IMR-90 (cell line): ENCODE data around the gene TEX35. TPM values are rescaled to one million over a fixed set of nuclear protein-coding genes. Genes with fewer than 3 reads are reported as not detected.

ENCODE experiments used
- ATAC-seq: fragments of 200-7000 bp; cut with Tn5 transposase; 2 replicates; pipeline ENCODE4 v1.9.1; 2020; ENCODE audit warnings: low read depth, mild to moderate bottlenecking, moderate library complexity
- Bru-seq: library from RNA; stranded (reverse); fragments of 400-500 nt; gene quantifications from one replicate; lab custom pipeline; 2021; lab: Mats Ljungman, UMichigan
- BruChase-seq, 2 experiments: library from RNA; stranded (reverse); fragments of 400-500 nt; gene quantifications; one replicate each; lab custom pipeline; 2021; lab: Mats Ljungman, UMichigan
- BruUV-seq: library from RNA; stranded (reverse); fragments of 400-500 nt; replicated peaks from 2 replicates; lab custom pipeline; 2021; lab: Mats Ljungman, UMichigan
- CTCF ChIA-PET: fragments of 300-600 bp; formaldehyde crosslinking; extraction: SDS; loops from one replicate; lab custom pipeline; 2021; ENCODE audit warnings: antibody characterized with exemption; lab: Yijun Ruan, JAX
- POLR2A ChIA-PET: fragments of 300-600 bp; sonication (Branson Sonifier 250); formaldehyde crosslinking; loops from one replicate; lab custom pipeline; 2022; ENCODE audit warnings: antibody characterized with exemption; ENCODE audit not compliant: unreplicated experiment; lab: Charles Lee
- DNase-seq: peaks from one replicate; pipeline ENCODE4 v3.0.0; 2013
- H2AFZ ChIP-seq: replicated peaks from 2 replicates; pipeline ENCODE3; 2013; ENCODE audit warnings: low read length, mild to moderate bottlenecking; ENCODE audit not compliant: poor library complexity
- H2AK5ac ChIP-seq: 2 replicates; pipeline ENCODE4 v1.6.1; 2013; ENCODE audit warnings: low read depth, low read length, inconsistent platforms
- H2AK9ac ChIP-seq: replicated peaks from 2 replicates; pipeline ENCODE3; 2013; ENCODE audit warnings: mild to moderate bottlenecking, low read depth, low read length, moderate library complexity; ENCODE audit not compliant: poor library complexity
- H2BK120ac ChIP-seq: 2 replicates; pipeline ENCODE4 v1.6.1; 2013; ENCODE audit warnings: low read depth, low read length, inconsistent platforms
- H2BK15ac ChIP-seq: 3 replicates; pipeline ENCODE4 v1.6.1; 2013; ENCODE audit warnings: low read depth, low read length, inconsistent platforms
- H2BK20ac ChIP-seq: 2 replicates; pipeline ENCODE4 v1.6.1; 2013; ENCODE audit warnings: low read depth, mild to moderate bottlenecking, inconsistent platforms, low read length, moderate library complexity
- H2BK5ac ChIP-seq: 2 replicates; pipeline ENCODE4 v1.6.1; 2013; ENCODE audit warnings: mild to moderate bottlenecking, low read depth, low read length, inconsistent platforms; ENCODE audit not compliant: poor library complexity, severe bottlenecking
- H3K14ac ChIP-seq: replicated peaks from 2 replicates; pipeline ENCODE4 v1.6.1; 2013; ENCODE audit warnings: low read depth, low read length, inconsistent platforms
- H3K18ac ChIP-seq: 2 replicates; pipeline ENCODE4 v1.6.1; 2013; ENCODE audit warnings: low read depth, low read length, control low read depth
- H3K23ac ChIP-seq: 2 replicates; pipeline ENCODE4 v1.6.1; 2013; ENCODE audit warnings: low read depth, low read length, inconsistent platforms
- H3K27ac ChIP-seq: 2 replicates; pipeline ENCODE4 v1.5.1; 2013; ENCODE audit warnings: mild to moderate bottlenecking, control low read depth, low read length; ENCODE audit not compliant: insufficient read depth
- H3K27me3 ChIP-seq: 2 replicates; pipeline ENCODE4 v1.6.1; 2013; ENCODE audit warnings: low read length; ENCODE audit not compliant: control insufficient read depth, insufficient read depth
- H3K36me3 ChIP-seq: 2 replicates; pipeline ENCODE4 v1.6.1; 2013; ENCODE audit warnings: low read length, mixed read lengths; ENCODE audit not compliant: control insufficient read depth, insufficient read depth
- H3K4ac ChIP-seq: 2 replicates; pipeline ENCODE4 v1.6.1; 2013; ENCODE audit warnings: low read depth, low read length, inconsistent platforms
- H3K4me1 ChIP-seq: 2 replicates; pipeline ENCODE4 v1.6.1; 2013; ENCODE audit warnings: low read length, mixed read lengths; ENCODE audit not compliant: control insufficient read depth, insufficient read depth
- H3K4me2 ChIP-seq: 2 replicates; pipeline ENCODE4 v1.6.1; 2013; ENCODE audit warnings: low read depth, mild to moderate bottlenecking, control low read depth, low read length, moderate library complexity
- H3K4me3 ChIP-seq: 2 replicates; pipeline ENCODE4 v1.5.1; 2013; ENCODE audit warnings: low read depth, mild to moderate bottlenecking, control low read depth, low read length, moderate library complexity; ENCODE audit not compliant: insufficient read depth
- H3K56ac ChIP-seq: 2 replicates; pipeline ENCODE4 v1.6.1; 2013; ENCODE audit warnings: low read length, inconsistent platforms; ENCODE audit not compliant: insufficient read depth; ENCODE audit errors: extremely low read depth
- H3K79me1 ChIP-seq, 2 experiments: 2 replicates each; pipeline ENCODE4 v1.6.1; 2013; ENCODE audit warnings: low read length in 2 of 2, inconsistent platforms in 1 of 2, low read depth in 1 of 2
- H3K9ac ChIP-seq: 2 replicates; pipeline ENCODE4 v1.6.1; 2013; ENCODE audit warnings: low read depth, low read length, control low read depth
- H3K9me1 ChIP-seq: 2 replicates; pipeline ENCODE4 v1.6.1; 2013; ENCODE audit warnings: low read length, inconsistent platforms; ENCODE audit not compliant: insufficient read depth
- H3K9me3 ChIP-seq: 2 replicates; pipeline ENCODE4 v1.6.1; 2013; ENCODE audit warnings: low read length; ENCODE audit not compliant: control insufficient read depth, insufficient read depth
- H4K20me1 ChIP-seq: 2 replicates; pipeline ENCODE4 v1.6.1; 2013; ENCODE audit warnings: low read length, inconsistent platforms; ENCODE audit not compliant: insufficient read depth
- H4K5ac ChIP-seq: 2 replicates; pipeline ENCODE4 v1.6.1; 2013; ENCODE audit warnings: mild to moderate bottlenecking, low read depth, low read length, control low read depth
- H4K8ac ChIP-seq, 2 experiments: 2 replicates each; pipeline ENCODE4 v1.6.1; 2013; ENCODE audit warnings: low read depth in 2 of 2, low read length in 2 of 2, control low read depth in 1 of 2, inconsistent platforms in 1 of 2
- H4K91ac ChIP-seq: 2 replicates; pipeline ENCODE4 v1.6.1; 2013; ENCODE audit warnings: low read depth, low read length, inconsistent platforms; ENCODE audit not compliant: insufficient read depth
- BHLHE40 ChIP-seq: fragments of 150-350 bp; IDR thresholded peaks from 2 replicates; pipeline ENCODE4 v1.6.1; 2016; ENCODE audit warnings: mild to moderate bottlenecking, low read depth, low read length
- CEBPB ChIP-seq: IDR thresholded peaks from 2 replicates; pipeline ENCODE4 v1.6.1; 2012; ENCODE audit warnings: low read depth, low read length, improper control_type of control experiment
- CHD1 ChIP-seq: IDR thresholded peaks from 2 replicates; pipeline ENCODE4 v1.6.1; 2012; ENCODE audit warnings: low read depth, low read length, improper control_type of control experiment
- MAFK ChIP-seq: IDR thresholded peaks from 2 replicates; pipeline ENCODE4 v1.6.1; 2012; ENCODE audit warnings: low read depth, low read length, improper control_type of control experiment
- MAZ ChIP-seq: IDR thresholded peaks from 2 replicates; pipeline ENCODE4 v1.6.1; 2012; ENCODE audit warnings: low read depth, mild to moderate bottlenecking, low read length, improper control_type of control experiment, moderate library complexity, borderline replicate concordance
- MXI1 ChIP-seq: IDR thresholded peaks from 2 replicates; pipeline ENCODE4 v1.6.1; 2012; ENCODE audit warnings: low read depth, mild to moderate bottlenecking, low read length, moderate library complexity, borderline replicate concordance
- NFE2L2 ChIP-seq: fragments of 150-350 bp; IDR thresholded peaks from 2 replicates; pipeline ENCODE4 v1.6.1; 2016; ENCODE audit warnings: low read depth, mild to moderate bottlenecking, low read length
- POLR2A ChIP-seq: IDR thresholded peaks from 2 replicates; pipeline ENCODE4 v1.6.1; 2012; ENCODE audit warnings: mild to moderate bottlenecking, low read depth, low read length
- RAD21 ChIP-seq: IDR thresholded peaks from 2 replicates; pipeline ENCODE4 v1.6.1; 2012; ENCODE audit warnings: low read length, improper control_type of control experiment
- RFX5 ChIP-seq: IDR thresholded peaks from 2 replicates; pipeline ENCODE4 v1.8.0; 2012; ENCODE audit warnings: low read depth, mild to moderate bottlenecking, low read length, moderate library complexity
- WGBS, 2 experiments: methylation state at CpG; one replicate each; pipeline versions ENCODE4 v1.1.5 to v1.1.7; 2013; ENCODE audit warnings: missing lambda C conversion rate in 2 of 2; ENCODE audit not compliant: insufficient read length in 1 of 2; ENCODE audit errors: extremely low coverage in 2 of 2; 5-methylcytosine and 5-hydroxymethylcytosine counted together
- dilution Hi-C: fragments of 300-500 bp; cut with HindIII; formaldehyde crosslinking; loops from one replicate; pipeline ENCODE4 v1.14.3; 2018; ENCODE audit warnings: low sequenced_read_pairs; ENCODE audit not compliant: unreplicated experiment
- in situ Hi-C: fragments of 300-500 bp; cut with MboI; formaldehyde crosslinking; loops from 3 replicates; pipeline ENCODE4 v1.14.3; 2019; ENCODE audit warnings: low sequenced_read_pairs, inconsistent platforms, mixed read lengths
- intact Hi-C: fragments of 100-400 bp; cut with micrococcal nuclease; formaldehyde crosslinking; loops from 2 replicates; pipeline ENCODE4 v1.10.0; 2022
- long read RNA-seq: library from polyadenylated mRNA; unstranded; transcript quantifications from one replicate; pipeline ENCODE4 v2.0.0, GENCODE V29; 2021; ENCODE audit not compliant: unreplicated experiment
- polyA plus RNA-seq, 3 experiments: library from polyadenylated mRNA; depleted of rRNA; stranded (reverse); fragments of >200 nt; gene quantifications; 2 replicates each; pipeline ENCODE4 v1.2.3, GENCODE V29; 2012; ENCODE audit warnings: low replicate concordance in 1 of 3
- total RNA-seq: library from RNA; depleted of rRNA; stranded (reverse); fragments of >200 nt; gene quantifications from 2 replicates; pipeline ENCODE4 v1.2.3, GENCODE V29; 2012; rRNA removed
- TF ChIP-seq, protein P1 (sequence below): fragments of 150-350 bp; IDR thresholded peaks from 2 replicates; pipeline ENCODE4 v1.6.1; 2017; ENCODE audit warnings: mild to moderate bottlenecking, antibody characterized with exemption, low read length, low read depth
- TF ChIP-seq, protein P2 (sequence below): fragments of 150-350 bp; IDR thresholded peaks from 2 replicates; pipeline ENCODE4 v1.6.1; 2016; ENCODE audit warnings: low read depth, mild to moderate bottlenecking, low read length, moderate library complexity, borderline replicate concordance
- TF ChIP-seq, protein P3 (sequence below): conservative IDR thresholded peaks from 2 replicates; pipeline ENCODE4 v1.5.1; 2012; ENCODE audit warnings: mild to moderate bottlenecking, low read depth, low read length, improper control_type of control experiment

Gene TEX35
- total RNA-seq (not detected in 2 replicates), polyA plus RNA-seq (2012; rRNA removed) (0.05 TPM in 1 of 2 replicates, not detected in the other), Bru-seq, nascent RNA (not detected), BruChase-seq, experiment 1, labeled RNA remaining after a 6-hour chase (percentile 7 among the genes with signal in this experiment), BruChase-seq, experiment 2, labeled RNA remaining after a 2-hour chase (not detected)
- 0.04 TPM in 1 of 2 replicates, not detected in the other for polyA plus RNA-seq (2012; cell fraction: cytosol; rRNA removed)
- polyA plus RNA-seq (2012; cell fraction: nucleus; rRNA removed; ENCODE audit: low replicate concordance): 0.11 and 0.16 TPM in 2 replicates
- long read RNA-seq: 0 reads

DNA sequence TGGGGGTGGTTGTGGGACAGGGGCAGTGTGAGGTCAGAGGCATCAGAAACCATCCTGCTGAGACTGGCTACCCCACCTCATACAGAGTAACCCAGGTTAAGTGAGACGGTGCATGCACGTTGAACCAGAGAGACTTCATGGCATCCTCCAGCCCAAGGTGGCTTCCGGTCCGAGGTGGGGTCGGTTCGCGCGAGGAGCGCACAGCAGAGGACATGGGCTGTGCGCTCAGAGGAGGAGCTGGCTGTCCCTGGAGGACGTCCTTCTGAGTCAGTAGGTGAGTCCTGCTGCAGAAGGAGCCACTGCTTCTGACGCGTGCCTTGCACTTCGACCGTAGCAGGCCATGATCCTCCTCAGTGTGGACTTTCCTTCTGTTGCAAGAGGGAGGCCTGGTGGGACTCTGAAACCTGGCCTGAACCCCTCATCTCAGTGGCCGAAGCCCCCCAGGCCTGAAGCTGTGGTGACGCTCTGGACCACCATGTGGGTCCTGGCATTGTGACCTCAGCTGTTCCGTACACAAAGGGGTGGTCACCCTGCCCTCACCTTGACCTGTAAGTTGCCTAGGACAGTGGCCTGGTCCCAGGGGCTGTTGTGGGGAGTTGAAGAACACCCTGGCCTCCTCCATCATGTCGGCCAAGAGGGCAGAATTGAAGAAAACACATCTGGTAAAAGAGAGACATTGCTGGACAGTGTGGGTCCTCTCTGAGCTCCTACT is at the start of gene TEX35:
TSS of gene TEX35 (plus strand) at position 544 of the 712 bp plus-strand sequence. CDS start at position 624, 80 bp downstream.
- WGBS, 2 experiments: 94% methylated on average over 13 of the region's 19 CpGs; no CpG with 5 or more reads in 1 of the 2 experiments
- TF ChIP-seq, protein P1, sequence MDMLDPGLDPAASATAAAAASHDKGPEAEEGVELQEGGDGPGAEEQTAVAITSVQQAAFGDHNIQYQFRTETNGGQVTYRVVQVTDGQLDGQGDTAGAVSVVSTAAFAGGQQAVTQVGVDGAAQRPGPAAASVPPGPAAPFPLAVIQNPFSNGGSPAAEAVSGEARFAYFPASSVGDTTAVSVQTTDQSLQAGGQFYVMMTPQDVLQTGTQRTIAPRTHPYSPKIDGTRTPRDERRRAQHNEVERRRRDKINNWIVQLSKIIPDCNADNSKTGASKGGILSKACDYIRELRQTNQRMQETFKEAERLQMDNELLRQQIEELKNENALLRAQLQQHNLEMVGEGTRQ: no peak
- TF ChIP-seq, protein P2, sequence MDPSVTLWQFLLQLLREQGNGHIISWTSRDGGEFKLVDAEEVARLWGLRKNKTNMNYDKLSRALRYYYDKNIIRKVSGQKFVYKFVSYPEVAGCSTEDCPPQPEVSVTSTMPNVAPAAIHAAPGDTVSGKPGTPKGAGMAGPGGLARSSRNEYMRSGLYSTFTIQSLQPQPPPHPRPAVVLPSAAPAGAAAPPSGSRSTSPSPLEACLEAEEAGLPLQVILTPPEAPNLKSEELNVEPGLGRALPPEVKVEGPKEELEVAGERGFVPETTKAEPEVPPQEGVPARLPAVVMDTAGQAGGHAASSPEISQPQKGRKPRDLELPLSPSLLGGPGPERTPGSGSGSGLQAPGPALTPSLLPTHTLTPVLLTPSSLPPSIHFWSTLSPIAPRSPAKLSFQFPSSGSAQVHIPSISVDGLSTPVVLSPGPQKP: no peak
- TF ChIP-seq MAFK (no peak), BHLHE40 (no peak), RAD21 (no peak), RFX5 (no peak), POLR2A (no peak), MAZ (no peak), CHD1 (no peak), CEBPB (no peak), MXI1 (no peak), NFE2L2 (no peak)
- TF ChIP-seq, protein P3, sequence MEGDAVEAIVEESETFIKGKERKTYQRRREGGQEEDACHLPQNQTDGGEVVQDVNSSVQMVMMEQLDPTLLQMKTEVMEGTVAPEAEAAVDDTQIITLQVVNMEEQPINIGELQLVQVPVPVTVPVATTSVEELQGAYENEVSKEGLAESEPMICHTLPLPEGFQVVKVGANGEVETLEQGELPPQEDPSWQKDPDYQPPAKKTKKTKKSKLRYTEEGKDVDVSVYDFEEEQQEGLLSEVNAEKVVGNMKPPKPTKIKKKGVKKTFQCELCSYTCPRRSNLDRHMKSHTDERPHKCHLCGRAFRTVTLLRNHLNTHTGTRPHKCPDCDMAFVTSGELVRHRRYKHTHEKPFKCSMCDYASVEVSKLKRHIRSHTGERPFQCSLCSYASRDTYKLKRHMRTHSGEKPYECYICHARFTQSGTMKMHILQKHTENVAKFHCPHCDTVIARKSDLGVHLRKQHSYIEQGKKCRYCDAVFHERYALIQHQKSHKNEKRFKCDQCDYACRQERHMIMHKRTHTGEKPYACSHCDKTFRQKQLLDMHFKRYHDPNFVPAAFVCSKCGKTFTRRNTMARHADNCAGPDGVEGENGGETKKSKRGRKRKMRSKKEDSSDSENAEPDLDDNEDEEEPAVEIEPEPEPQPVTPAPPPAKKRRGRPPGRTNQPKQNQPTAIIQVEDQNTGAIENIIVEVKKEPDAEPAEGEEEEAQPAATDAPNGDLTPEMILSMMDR: no peak

More for the DNA sequence above, at the start of gene TEX35:
- Histone ChIP-seq H3K36me3 (no peaks in the 10 kb centered on the region), H2AK5ac (no peak within 1 kb of the TSS), H3K23ac (no peak within 1 kb of the TSS), H4K5ac (no peak within 1 kb of the TSS), H2BK15ac (no peak within 1 kb of the TSS; the same call in 2 of the 3 replicates), H3K4me2 (no peak within 1 kb of the TSS), H4K8ac (0 out of 4 replicates have a peak within 1 kb of the TSS, but pooled peaks of 1 of the 2 experiments have one; percentile 19), H3K56ac (no peak within 1 kb of the TSS; the same call in 1 of the 2 replicates), H2BK5ac (no peak within 1 kb of the TSS), H3K4me1 (no peaks in the 10 kb centered on the region; the same call in 1 of the 2 replicates), H3K4me3 (no peak within 1 kb of the TSS), H3K14ac (no peak within 1 kb of the TSS), H3K9ac (no peak within 1 kb of the TSS), H2BK20ac (no peak within 1 kb of the TSS; the same call in 1 of the 2 replicates), H2AK9ac (peak within 1 kb of the TSS; percentile 34), H3K9me1 (no peaks in the 10 kb centered on the region; the same call in 1 of the 2 replicates), H3K4ac (no peak within 1 kb of the TSS), H3K27ac (no peak within 1 kb of the TSS), H3K18ac (no peak within 1 kb of the TSS), H2BK120ac (no peak within 1 kb of the TSS), H3K27me3 (peaks cover 3% of the 10 kb centered on the region), H3K9me3 (no peaks in the 10 kb centered on the region), H4K20me1 (no peaks in the 10 kb centered on the region), H3K79me1 (no peaks in the 10 kb centered on the region), H2AFZ (peak within 1 kb of the TSS; percentile 67), H4K91ac (no peak within 1 kb of the TSS)
- intact Hi-C loops: no loop called here
- CTCF ChIA-PET: interaction anchor here (1.0 kb wide), 1 partner anchor 12 kb away, joined by 4 read pairs; no protein-coding TSS in a partner anchor
- ATAC-seq (no peak), DNase-seq (no peak)
- in situ Hi-C loops: no loop called here
- POLR2A ChIA-PET: no interaction called here
- BruUV-seq: no TSS peak
- dilution Hi-C loops: no loop called here
